Hematopoietic multipotent progenitor cell treated with erythropoietin and hydrocortisone succinate and interleukin-3 and kit ligand, for 15 days (in vitro differentiated cells): Measurements from ENCODE around the gene SBF2.
"Not testable (repeated sequence)": the region's sequence is repeated elsewhere in the genome, so short reads cannot be mapped to it uniquely, and the experiment has no call there.

ENCODE experiments used
- DNase-seq: peaks from one replicate; pipeline ENCODE4 v3.0.0-alpha.2; 2015; ENCODE audit warnings: low spot score

The SBF2 gene

GRCh38 chr11:10017050-10017449, 277.0 kb downstream of the SBF2 start:
- no peak for DNase-seq

GRCh38 chr11:10012068-10012467, 282.0 kb downstream of the SBF2 start:
- no peak for DNase-seq

GRCh38 chr11:10005955-10006525, 288.0 kb downstream of the SBF2 start:
- DNase-seq, result no peak

- DNase-seq, result no peak
Observed at GRCh38 chr11:10004526-10005113, 289.4 kb downstream of the SBF2 start.

- DNase-seq, result no peak
Observed at GRCh38 chr11:10002221-10002620, 291.8 kb downstream of the SBF2 start.

- no peak for DNase-seq
Observed at GRCh38 chr11:9992306-9992705, 301.7 kb downstream of the SBF2 start.

GRCh38 chr11:9990221-9990973, 303.6 kb downstream of the SBF2 start:
- no peak for DNase-seq

GRCh38 chr11:9987303-9987702, 306.7 kb downstream of the SBF2 start:
- DNase-seq, result not testable (repeated sequence)

GRCh38 chr11:9982796-9983579, 311.0 kb downstream of the SBF2 start:
- no peak for DNase-seq

- DNase-seq, result no peak
Observed at GRCh38 chr11:9982127-9982795, 311.8 kb downstream of the SBF2 start.

- no peak for DNase-seq
Observed at GRCh38 chr11:9980931-9981330, 313.1 kb downstream of the SBF2 start.

- no peak for DNase-seq
Observed at GRCh38 chr11:9977554-9977953, 316.5 kb downstream of the SBF2 start.

GRCh38 chr11:9974375-9974774, 319.6 kb downstream of the SBF2 start:
- DNase-seq, result no peak

- no peak for DNase-seq
Observed at GRCh38 chr11:9973921-9974320, 320.1 kb downstream of the SBF2 start.

- peak; percentile 49 for DNase-seq
Observed at GRCh38 chr11:9972989-9973388, 321.0 kb downstream of the SBF2 start.

GRCh38 chr11:9971894-9972293, 322.1 kb downstream of the SBF2 start:
- DNase-seq, result no peak

- no peak for DNase-seq
Observed at GRCh38 chr11:9969068-9969467, 325.0 kb downstream of the SBF2 start.

- no peak for DNase-seq
Observed at GRCh38 chr11:9962722-9963121, 331.3 kb downstream of the SBF2 start.

GRCh38 chr11:9957072-9957471, 336.9 kb downstream of the SBF2 start:
- DNase-seq, result no peak

GRCh38 chr11:9956483-9956882, 337.5 kb downstream of the SBF2 start:
- no peak for DNase-seq

- DNase-seq, result no peak
Observed at GRCh38 chr11:9955391-9955790, 338.6 kb downstream of the SBF2 start.

- no peak for DNase-seq
Observed at GRCh38 chr11:9953994-9954626, 339.9 kb downstream of the SBF2 start.
